ENCODE measurements around the gene AP1B1.

Gene AP1B1

GRCh38 chr22:29331213-29331612 is 57.2 kb downstream of the AP1B1 start:
- peaks cover 64% of the 10 kb centered on the region for H3K36me3 ChIP-seq (replicated peaks; ENCODE audit: low read depth, low read length)
- no peak overlapping the region for H3K4me2 ChIP-seq (ENCODE audit: low read length)
- H3K79me2 ChIP-seq (ENCODE audit: low read length): no peaks in the 10 kb centered on the region
- H3K27ac ChIP-seq (ENCODE audit: low read length): no peak overlapping the region
- no peak for TF ChIP-seq EZH2phosphoT487 (IDR thresholded peaks at IDR 0.05; ENCODE audit: low read depth)
- TF ChIP-seq CTCF (IDR thresholded peaks at IDR 0.05; ENCODE audit: low read depth, low read length): no peak
- H3K4me1 ChIP-seq (ENCODE audit: low read length): no peaks in the 10 kb centered on the region
- H4K20me1 ChIP-seq (ENCODE audit: insufficient read depth, low read length): no peaks in the 10 kb centered on the region
- H3K9ac ChIP-seq (ENCODE audit: low read length): no peak overlapping the region
- H3K27me3 ChIP-seq (ENCODE audit: low read depth, low read length): no peaks in the 10 kb centered on the region
- H3K9me3 ChIP-seq (ENCODE audit: insufficient read depth, low read length): no peaks in the 10 kb centered on the region
- no peak overlapping the region for H3K4me3 ChIP-seq (ENCODE audit: low read length)
- H2AFZ ChIP-seq (ENCODE audit: low read depth, low read length): no peak overlapping the region

DNA sequence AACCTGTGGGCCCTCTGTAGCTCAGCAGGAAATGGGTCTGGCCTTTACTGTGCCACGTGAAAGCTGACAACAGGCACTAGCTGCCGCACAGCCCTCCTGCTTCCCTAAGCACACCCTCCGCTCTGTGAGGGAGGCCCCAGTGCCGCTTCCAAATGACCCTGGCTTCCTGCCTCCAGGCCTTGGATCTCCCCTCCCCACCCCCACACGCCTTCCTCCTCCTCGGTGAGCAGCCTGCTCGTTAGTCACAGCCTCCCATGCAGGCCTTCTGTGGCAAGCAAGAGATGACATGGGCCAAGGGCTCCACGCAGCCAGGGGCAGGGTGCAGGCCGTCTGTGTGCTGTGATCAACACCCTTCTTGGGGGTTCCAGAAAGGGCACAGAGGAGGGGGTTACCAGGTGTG is 57.6 kb downstream of the AP1B1 start:
- no peak overlapping the region for H2AFZ ChIP-seq (ENCODE audit: low read depth, low read length)
- no peak for TF ChIP-seq EZH2phosphoT487 (IDR thresholded peaks at IDR 0.05; ENCODE audit: low read depth)
- TF ChIP-seq CTCF (IDR thresholded peaks at IDR 0.05; ENCODE audit: low read depth, low read length): no peak
- H3K27me3 ChIP-seq (ENCODE audit: low read depth, low read length): no peaks in the 10 kb centered on the region
- no peaks in the 10 kb centered on the region for H3K4me1 ChIP-seq (ENCODE audit: low read length)
- no peak overlapping the region for H3K4me2 ChIP-seq (ENCODE audit: low read length)
- H3K36me3 ChIP-seq (replicated peaks; ENCODE audit: low read depth, low read length): peaks cover 63% of the 10 kb centered on the region
- H4K20me1 ChIP-seq (ENCODE audit: insufficient read depth, low read length): no peaks in the 10 kb centered on the region
- no peaks in the 10 kb centered on the region for H3K79me2 ChIP-seq (ENCODE audit: low read length)
- H3K9me3 ChIP-seq (ENCODE audit: insufficient read depth, low read length): no peaks in the 10 kb centered on the region
- H3K4me3 ChIP-seq (ENCODE audit: low read length): no peak overlapping the region
- H3K27ac ChIP-seq (ENCODE audit: low read length): no peak overlapping the region
- no peak overlapping the region for H3K9ac ChIP-seq (ENCODE audit: low read length)

DNA sequence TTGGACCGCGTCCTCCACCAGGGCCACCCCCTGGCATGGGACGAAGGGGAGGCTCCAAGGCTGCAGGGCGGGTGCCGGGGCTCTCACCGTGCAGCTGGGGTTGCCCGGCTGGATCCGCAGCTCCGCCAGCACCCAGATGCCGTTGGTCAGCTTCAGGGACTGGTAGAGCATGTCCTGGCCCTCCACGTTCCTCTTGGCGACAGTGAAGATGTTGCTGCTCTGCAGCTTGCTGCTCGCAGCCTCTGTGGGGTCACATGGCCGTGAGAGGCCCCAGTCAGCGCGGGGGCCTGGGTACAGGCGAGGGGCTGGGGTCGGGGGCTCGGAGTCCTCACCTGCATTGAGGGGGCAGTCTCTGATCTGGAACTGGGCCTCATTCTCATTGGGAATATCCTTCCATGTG is 58.1 kb downstream of the AP1B1 start:
- Histone ChIP-seq H3K4me2 (ENCODE audit: low read length) (no peak overlapping the region), H3K4me1 (ENCODE audit: low read length) (no peaks in the 10 kb centered on the region), H3K9ac (ENCODE audit: low read length) (no peak overlapping the region), H3K79me2 (ENCODE audit: low read length) (no peaks in the 10 kb centered on the region), H3K36me3 (replicated peaks; ENCODE audit: low read depth, low read length) (peaks cover 66% of the 10 kb centered on the region), H3K27me3 (ENCODE audit: low read depth, low read length) (no peaks in the 10 kb centered on the region), H3K4me3 (ENCODE audit: low read length) (no peak overlapping the region), H3K9me3 (ENCODE audit: insufficient read depth, low read length) (no peaks in the 10 kb centered on the region), H3K27ac (ENCODE audit: low read length) (no peak overlapping the region), H4K20me1 (ENCODE audit: insufficient read depth, low read length) (no peaks in the 10 kb centered on the region), H2AFZ (ENCODE audit: low read depth, low read length) (no peak overlapping the region)
- TF ChIP-seq EZH2phosphoT487 (IDR thresholded peaks at IDR 0.05; ENCODE audit: low read depth) (no peak), CTCF (IDR thresholded peaks at IDR 0.05; ENCODE audit: low read depth, low read length) (no peak)

DNA sequence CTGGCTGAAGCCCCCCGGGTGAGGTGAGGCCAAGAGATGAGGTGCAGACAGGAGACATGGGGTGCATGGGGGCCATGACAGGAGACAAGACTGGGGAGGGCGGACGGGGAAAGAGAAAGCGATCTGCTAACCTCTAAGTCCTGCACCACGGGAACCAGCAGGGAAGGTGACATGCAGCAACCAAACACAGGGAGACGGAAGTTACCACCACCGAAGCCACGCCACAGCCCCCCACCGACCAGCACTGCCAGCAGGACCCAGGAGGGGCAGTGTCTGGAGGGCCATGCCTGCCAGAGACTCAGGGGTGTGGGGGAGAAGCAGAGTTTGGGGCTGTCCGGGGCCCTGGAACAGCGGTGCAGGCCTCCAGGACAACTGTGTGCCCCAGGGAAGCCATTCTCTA is 58.8 kb downstream of the AP1B1 start:
- Histone ChIP-seq H4K20me1 (ENCODE audit: insufficient read depth, low read length) (no peaks in the 10 kb centered on the region), H3K4me2 (ENCODE audit: low read length) (no peak overlapping the region), H3K27me3 (ENCODE audit: low read depth, low read length) (no peaks in the 10 kb centered on the region), H3K4me1 (ENCODE audit: low read length) (no peaks in the 10 kb centered on the region), H3K27ac (ENCODE audit: low read length) (no peak overlapping the region), H2AFZ (ENCODE audit: low read depth, low read length) (no peak overlapping the region), H3K79me2 (ENCODE audit: low read length) (no peaks in the 10 kb centered on the region), H3K9me3 (ENCODE audit: insufficient read depth, low read length) (no peaks in the 10 kb centered on the region), H3K9ac (ENCODE audit: low read length) (no peak overlapping the region), H3K36me3 (replicated peaks; ENCODE audit: low read depth, low read length) (peaks cover 63% of the 10 kb centered on the region), H3K4me3 (ENCODE audit: low read length) (no peak overlapping the region)
- no peak for TF ChIP-seq EZH2phosphoT487 (IDR thresholded peaks at IDR 0.05; ENCODE audit: low read depth)
- no peak for TF ChIP-seq CTCF (IDR thresholded peaks at IDR 0.05; ENCODE audit: low read depth, low read length)

All from OCI-LY3 (cell line).